HFF-Myc (cell line): ENCODE measurements around the gene SGPP2.

ENCODE experiments used
- DNase-seq: peaks from one replicate; pipeline ENCODE4 v3.0.0-alpha.2; 2011; ENCODE audit warnings: low read depth; ENCODE audit errors: extremely low read depth
- H3K4me3 ChIP-seq: replicated peaks from 2 replicates; pipeline ENCODE4 v1.5.1; 2011; ENCODE audit warnings: low read depth, mild to moderate bottlenecking, control low read depth, low read length
- CTCF ChIP-seq: IDR thresholded peaks from 2 replicates; pipeline ENCODE4 v1.5.1; 2012; ENCODE audit warnings: mild to moderate bottlenecking, low read depth, low read length, control low read depth; ENCODE audit errors: missing control alignments

The SGPP2 gene

GRCh38 chr2:222465746-222466145 is 41.4 kb downstream of the SGPP2 start:
- H3K4me3 ChIP-seq = no peak overlapping the region
- DNase-seq = no peak
- TF ChIP-seq CTCF = no peak

GRCh38 chr2:222468346-222468745 is 44.0 kb downstream of the SGPP2 start:
- TF ChIP-seq CTCF = no peak
- H3K4me3 ChIP-seq = no peak overlapping the region
- DNase-seq = no peak

GRCh38 chr2:222470802-222471468 is 46.6 kb downstream of the SGPP2 start:
- H3K4me3 ChIP-seq = no peak overlapping the region
- no peak for DNase-seq
- TF ChIP-seq CTCF = no peak

- H3K4me3 ChIP-seq = no peak overlapping the region
- DNase-seq = no peak
- TF ChIP-seq CTCF = no peak
Observed at GRCh38 chr2:222477962-222478608, 53.7 kb downstream of the SGPP2 start.

- DNase-seq = no peak
- TF ChIP-seq CTCF = no peak
- H3K4me3 ChIP-seq = no peak overlapping the region
Observed at GRCh38 chr2:222479859-222480258, 55.5 kb downstream of the SGPP2 start.

GRCh38 chr2:222480497-222480896 is 56.2 kb downstream of the SGPP2 start:
- no peak overlapping the region for H3K4me3 ChIP-seq
- no peak for TF ChIP-seq CTCF

More at GRCh38 chr2:222480497-222480896, 56.2 kb downstream of the SGPP2 start:
- DNase-seq = no peak
